GM21529 (cell line): Measurements from ENCODE around the gene CDK2.
A peak's percentile ranks its signal among the peaks of the same experiment; 100 is the strongest.

Source experiments
- ATAC-seq: cut with Tn5 transposase; IDR thresholded peaks from one replicate; pipeline ENCODE4 v1.9.1; 2021; ENCODE audit not compliant: unreplicated experiment

Gene CDK2

DNA sequence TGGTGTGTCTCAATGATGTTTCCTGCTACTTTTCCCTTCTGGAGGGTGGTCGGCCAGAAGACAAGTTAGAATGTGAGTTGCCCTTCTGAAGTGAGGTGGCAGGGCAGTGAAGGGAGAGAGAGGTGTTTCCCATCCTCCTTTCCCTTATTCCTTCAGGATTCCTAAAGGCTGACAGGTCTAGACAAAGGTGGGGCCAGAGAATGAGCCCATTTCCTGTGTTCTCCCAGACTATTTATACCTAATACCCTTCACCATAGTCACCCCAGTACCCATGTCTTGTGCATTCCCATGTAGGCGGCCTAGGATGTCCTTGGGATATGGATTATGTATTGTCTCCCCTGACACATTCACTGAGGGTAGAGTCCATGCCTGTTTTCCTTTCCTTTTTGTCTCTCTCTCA is 28.6 kb upstream of the CDK2 start:
- ATAC-seq = no peak

DNA sequence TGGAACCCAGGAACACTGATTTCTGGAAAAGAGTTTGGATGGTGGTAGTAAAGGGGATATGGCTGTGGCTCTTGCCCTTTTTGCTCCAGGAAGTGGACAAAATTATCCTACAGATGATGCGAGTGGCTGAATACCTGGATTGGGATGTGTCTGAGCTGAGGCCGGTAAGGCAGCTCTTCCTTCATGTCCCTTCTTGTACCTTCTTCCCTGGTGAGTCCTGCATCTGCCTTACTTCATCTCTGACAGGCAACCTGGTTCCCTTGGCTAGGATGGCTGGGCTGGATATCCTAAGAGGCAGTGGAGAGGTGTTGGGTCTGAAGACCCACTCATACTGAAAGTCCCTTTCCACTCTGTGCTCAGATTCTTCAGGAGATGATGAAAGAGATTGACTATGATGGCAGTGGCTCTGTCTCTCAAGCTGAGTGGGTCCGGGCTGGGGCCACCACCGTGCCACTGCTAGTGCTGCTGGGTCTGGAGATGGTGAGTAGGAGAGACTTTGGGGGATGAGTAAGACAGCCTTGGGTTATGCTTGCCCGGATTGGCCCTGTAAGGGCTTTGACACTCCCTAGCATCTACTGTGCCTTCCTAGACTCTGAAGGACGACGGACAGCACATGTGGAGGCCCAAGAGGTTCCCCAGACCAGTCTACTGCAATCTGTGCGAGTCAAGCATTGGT is 27.7 kb upstream of the CDK2 start:
- no peak for ATAC-seq

DNA sequence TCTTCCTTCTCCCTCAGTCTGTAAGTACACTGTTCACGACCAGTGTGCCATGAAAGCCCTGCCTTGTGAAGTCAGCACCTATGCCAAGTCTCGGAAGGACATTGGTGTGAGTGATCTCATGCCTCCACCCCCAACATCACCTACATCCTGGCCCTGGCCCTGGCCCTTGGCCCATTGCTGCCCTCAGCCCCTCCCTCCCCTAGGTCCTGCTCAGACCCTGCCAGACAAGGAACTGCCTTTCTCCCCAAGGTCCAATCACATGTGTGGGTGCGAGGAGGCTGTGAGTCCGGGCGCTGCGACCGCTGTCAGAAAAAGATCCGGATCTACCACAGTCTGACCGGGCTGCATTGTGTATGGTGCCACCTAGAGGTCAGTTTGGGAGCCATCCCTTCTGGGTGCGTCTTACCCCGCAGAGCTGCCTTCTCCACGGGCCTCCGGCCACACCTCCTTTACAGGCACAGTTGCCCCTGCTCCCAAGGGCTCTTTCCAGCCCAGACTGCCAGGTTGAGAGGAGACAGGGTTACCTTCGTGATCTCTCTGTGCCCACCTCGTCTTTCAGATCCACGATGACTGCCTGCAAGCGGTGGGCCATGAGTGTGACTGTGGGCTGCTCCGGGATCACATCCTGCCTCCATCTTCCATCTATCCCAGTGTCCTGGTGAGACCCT is 26.4 kb upstream of the CDK2 start:
- peak; percentile 97 for ATAC-seq

DNA sequence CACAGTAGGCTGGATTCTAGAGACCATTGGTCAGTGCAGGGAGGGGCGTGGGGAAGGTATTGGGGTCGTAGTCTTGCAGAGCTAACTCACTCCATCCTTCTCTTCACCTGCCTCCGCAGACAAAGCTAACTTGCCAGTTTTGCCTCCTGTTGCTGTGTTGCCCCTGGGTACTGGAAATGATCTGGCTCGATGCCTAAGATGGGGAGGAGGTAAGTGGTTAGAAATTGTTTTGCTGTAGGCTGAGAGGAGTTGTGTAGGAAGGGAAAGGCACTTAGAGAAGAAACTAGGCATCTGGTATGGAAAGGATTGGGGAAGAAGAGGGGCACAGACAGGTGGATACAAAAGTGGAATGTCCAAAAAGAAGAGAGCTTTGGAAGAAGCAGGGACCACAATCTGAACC is 24.6 kb upstream of the CDK2 start:
- no peak for ATAC-seq

DNA sequence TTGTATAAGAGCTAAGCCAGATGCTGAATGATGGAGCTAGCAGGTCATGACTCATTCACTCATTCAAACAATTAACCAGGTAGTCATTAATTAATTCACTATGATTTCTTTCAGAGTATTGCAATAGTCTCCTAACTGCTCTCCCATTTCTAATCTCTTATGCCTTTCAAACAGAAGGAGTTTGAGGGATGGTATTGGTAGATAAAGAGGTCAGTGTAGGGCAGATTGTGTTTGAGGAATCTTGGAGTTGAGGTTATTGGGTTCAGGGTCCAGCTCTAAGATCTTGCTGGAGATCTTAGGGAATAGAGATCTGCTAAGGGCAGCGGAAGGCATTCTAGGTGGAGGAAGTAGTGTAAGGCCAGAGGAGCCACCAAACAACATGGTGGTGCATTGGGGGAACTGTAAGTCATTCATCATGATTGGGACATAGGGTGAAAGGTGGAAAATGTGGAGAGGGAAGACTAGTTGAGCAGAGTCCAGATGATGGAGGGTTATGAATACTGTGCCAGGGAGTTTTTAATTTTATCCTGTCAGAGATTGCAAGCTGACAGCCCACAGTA is 24.0 kb upstream of the CDK2 start:
- ATAC-seq = no peak

GRCh38 chr12:55946553-55946952 is 20.1 kb upstream of the CDK2 start:
- ATAC-seq = no peak

GRCh38 chr12:55955344-55955743 is 11.3 kb upstream of the CDK2 start:
- no peak for ATAC-seq

- ATAC-seq = no peak
These were observed 10.7 kb upstream of the CDK2 start for GRCh38 chr12:55955800-55956508.

DNA sequence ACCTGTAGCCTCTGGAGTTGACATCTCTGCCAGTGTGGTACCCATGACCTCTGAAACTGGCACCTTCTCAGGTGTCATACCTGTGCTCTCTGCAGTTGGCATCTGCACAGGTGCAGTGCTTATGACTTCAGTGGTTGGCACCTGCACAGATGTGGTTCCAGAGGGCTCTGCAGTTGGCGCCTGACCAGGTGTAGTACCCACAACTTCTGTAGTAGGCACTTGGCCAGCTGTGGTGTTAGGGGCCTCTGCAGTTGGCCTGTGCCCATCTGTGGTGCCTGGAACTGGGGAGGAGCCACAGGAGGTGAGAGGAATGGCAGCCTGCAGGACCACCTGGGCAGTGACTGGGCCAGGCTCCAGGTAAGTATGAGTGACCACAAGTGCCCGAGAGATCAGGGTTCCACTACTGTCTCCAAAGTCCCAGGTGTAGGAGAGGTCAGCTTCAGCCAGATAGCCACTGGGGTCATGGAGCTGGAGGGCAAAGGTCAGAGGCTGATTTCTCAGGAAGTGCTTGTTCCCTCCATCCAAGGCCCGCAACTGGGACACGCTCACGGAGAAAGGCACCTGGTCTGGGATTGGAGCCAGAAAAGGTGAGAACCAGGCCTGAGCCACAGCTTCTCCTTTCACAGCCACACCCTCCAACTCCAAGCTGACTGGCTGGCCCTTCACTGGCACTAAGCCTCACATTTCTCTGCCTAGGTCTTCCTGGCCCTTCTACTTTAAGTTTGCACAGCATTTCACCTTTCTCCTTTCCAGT is 9.3 kb upstream of the CDK2 start:
- no peak for ATAC-seq

- no peak for ATAC-seq
These were observed 2.9 kb upstream of the CDK2 start for GRCh38 chr12:55963760-55964159.

DNA sequence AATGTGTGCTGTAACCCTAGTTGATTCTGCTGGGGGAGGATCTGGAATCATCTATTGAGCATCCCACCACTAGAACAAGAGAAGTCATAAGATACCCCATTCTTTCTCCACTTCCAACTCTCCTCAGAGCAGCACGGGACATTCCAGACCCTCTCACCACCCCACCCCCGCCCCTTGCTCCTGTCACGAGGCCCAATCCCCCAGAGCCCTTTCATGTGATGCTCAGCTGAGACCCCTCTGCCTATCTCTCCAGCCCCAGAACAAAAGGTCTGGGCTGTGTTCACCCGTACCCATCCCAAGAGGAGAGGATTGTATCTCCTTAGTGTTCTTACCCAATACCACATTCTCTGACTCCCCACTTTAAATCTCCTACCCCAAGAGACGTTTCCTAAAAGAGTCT is 1.4 kb upstream of the CDK2 start:
- no peak for ATAC-seq

DNA sequence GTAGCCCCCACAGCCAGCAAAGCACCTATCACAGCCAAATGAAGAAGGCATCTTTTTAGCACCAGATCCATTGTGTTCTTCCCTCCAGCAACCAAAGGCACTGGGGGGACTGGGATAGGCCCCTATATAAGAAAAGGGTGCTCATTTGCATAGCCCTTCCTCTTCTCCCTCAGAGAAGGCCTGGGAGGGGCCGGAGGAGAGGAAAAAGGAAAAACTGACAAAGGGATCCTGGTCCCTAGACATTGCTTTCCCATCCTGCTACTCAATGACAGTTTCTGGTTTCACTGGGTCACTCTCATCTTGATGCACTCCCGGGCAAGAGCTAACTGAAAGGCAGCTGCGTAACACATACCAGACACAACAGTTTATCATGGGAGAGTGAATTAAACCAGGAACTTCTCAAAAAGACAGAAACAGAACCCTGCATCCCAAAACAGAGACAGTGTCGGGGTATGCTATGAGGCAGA is 656 bp upstream of the CDK2 start, which contains the start of gene PMEL:
Gene PMEL, minus strand, starts transcription at position 102 of the 467 bp plus-strand sequence. Its CDS starts 31 bp downstream, at position 71.
- ATAC-seq = peak; percentile 7

- no peak for ATAC-seq
These were observed 2.7 kb downstream of the CDK2 start for GRCh38 chr12:55969356-55969755.

GRCh38 chr12:55970775-55971174 is 4.1 kb downstream of the CDK2 start:
- no peak for ATAC-seq

GRCh38 chr12:55972042-55972441 is 5.4 kb downstream of the CDK2 start:
- ATAC-seq = no peak

DNA sequence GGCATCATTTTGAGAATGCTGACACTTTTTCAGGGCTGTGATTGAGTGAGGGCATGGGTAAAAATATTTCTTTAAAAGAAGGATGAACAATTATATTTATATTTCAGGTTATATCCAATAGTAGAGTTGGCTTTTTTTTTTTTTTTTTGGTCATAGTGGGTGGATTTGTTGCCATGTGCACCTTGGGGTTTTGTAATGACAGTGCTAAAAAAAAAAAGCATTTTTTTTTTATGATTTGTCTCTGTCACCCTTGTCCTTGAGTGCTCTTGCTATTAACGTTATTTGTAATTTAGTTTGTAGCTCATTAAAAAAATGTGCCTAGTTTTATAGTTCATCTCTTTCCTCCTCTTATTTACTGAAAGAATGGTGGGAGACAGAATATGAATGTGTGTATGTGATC is 5.8 kb downstream of the CDK2 start:
- ATAC-seq = no peak

GRCh38 chr12:55972911-55973598 is 6.4 kb downstream of the CDK2 start:
- ATAC-seq = no peak

DNA sequence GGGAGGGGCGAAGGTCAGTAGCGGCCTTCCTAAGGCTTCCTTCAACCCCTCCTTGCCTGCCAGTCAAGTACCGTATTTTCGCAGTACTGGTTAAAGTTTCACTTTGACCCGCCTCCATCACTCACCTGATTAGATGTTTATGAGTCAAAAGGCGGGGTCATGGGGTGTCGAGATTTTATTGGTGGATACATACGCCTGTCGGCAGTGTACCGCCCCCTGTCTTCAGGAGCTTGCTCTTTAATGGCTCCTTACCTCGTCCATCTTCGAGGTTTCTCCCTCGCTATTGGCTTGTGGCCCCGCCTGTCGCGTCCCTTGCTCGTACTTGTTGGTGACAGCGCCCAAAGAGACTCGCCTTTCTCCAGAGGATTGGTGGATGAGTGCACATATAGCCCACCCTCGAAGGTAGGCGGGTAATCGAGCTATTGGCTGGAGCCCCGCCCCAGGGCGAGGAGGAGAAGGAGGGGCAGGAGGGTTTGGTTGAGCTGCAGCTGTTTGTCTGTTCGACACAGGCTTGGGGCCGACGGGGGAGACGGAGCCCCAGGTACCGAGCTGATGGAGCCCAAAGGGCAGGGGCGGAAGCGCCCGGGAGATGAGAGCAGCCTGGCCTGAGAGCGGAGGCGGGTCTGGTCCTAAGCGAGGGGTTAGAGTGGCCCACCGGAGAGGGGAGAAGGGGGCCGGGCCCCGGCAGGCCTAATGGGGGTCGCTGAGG is 7.1 kb downstream of the CDK2 start, which contains the start of gene RAB5B:
Gene RAB5B, plus strand, starts transcription at position 480 of the 709 bp plus-strand sequence. CDS start 12,883 bp downstream, outside the sequence.
- peak; percentile 90 for ATAC-seq

DNA sequence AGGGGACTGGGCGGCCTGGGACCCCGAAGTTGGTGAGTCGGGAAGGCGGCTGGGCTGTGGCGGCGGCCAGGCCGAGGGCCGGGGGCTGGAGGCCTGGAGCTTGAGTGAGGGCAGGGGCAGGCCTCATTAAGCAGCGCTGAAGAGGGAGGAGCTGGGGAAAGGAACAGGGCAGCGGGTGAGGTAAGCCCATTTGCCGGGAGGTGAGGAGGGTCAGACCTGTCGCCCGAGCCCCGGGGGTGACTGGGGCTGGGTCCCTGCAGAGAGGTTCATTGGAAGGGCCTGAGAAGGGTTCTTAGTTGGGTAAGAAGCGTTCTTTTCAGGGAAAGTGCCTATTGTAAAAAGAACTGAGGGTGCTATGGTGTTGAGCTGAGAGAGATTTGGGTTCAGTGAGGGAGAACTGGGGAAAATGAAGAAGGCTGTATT is 7.7 kb downstream of the CDK2 start:
- ATAC-seq = peak; percentile 14

DNA sequence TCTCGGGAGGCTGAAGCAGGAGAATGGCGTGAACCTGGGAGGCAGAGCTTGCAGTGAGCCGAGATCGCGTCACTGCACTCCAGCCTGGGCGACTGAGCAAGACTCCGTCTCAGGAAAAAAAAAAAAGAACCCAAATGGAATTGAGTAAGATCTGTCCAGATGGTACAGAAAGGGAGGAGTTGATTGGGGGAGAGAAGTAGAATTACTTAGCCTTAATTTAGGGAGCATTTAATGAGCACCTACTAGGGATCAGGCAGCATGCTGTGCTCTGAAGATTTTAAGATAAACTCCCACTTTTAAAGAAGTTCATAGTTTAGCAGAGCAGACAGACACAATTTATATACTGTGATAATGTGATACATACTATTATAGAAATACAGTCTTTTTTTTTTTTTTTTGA is 11.8 kb downstream of the CDK2 start:
- no peak for ATAC-seq
